ENCODE measurements around the gene NBPF3. TPM values are rescaled to one million over a fixed set of nuclear protein-coding genes. Genes with fewer than 3 reads are reported as not detected.
"Not testable (repeated sequence)": the region's sequence is repeated elsewhere in the genome, so short reads cannot be mapped to it uniquely, and the experiment has no call there.

The NBPF3 gene
- total and polyA plus RNA-seq, 2 donors (not counting 3 experiments of a cell fraction or from before 2014, with no cell fraction given) = 3.3 to 6.5 TPM

- no peak overlapping the region for H2AFZ ChIP-seq (ENCODE audit: low read depth, low read length)
- no peaks in the 10 kb centered on the region for H3K9me1 ChIP-seq (replicated peaks; ENCODE audit: control insufficient read depth, extremely low read depth, insufficient read depth, low read length)
- no TSS peak for BruUV-seq (replicated peaks)
- H4K20me1 ChIP-seq (replicated peaks; ENCODE audit: control insufficient read depth, extremely low read depth, insufficient read depth, low read length) = no peaks in the 10 kb centered on the region
- ChIA-PET POLR2A (no interaction called here), CTCF (interaction anchor here (0.7 to 1.3 kb wide), 2 partner anchors 36 to 129 kb away, joined by 3 read pairs; no protein-coding TSS in a partner anchor)
- dilution Hi-C loops (cut with MboI; ENCODE audit: extremely low pct_ligation_motif_present, low sequenced_read_pairs) (no loop called here), intact Hi-C loops (cut with micrococcal nuclease) (no loop called here)
- no peaks in the 10 kb centered on the region for H3K4me1 ChIP-seq (ENCODE audit: control insufficient read depth, extremely low read depth, insufficient read depth, low read length)
- DNase-seq (ENCODE audit: low read depth, low spot score) (no peak), FAIRE-seq (no peak)
- peaks cover 3 to 17% of the 10 kb centered on the region in 2 experiments for H3K27me3 ChIP-seq (ENCODE audit: control insufficient read depth in 2 of 2, insufficient read depth in 2 of 2, low read length in 2 of 2)
- no peak overlapping the region for H3K27ac ChIP-seq (ENCODE audit: insufficient read depth, low read depth, low read length)
- no peak for TF ChIP-seq JUN (IDR thresholded peaks at IDR 0.05; ENCODE audit: borderline replicate concordance, insufficient read depth, insufficient read length, low read depth)
- TF ChIP-seq MYC (IDR thresholded peaks at IDR 0.05; ENCODE audit: low read depth, low read length) = no peak
- TF ChIP-seq POLR2A (IDR thresholded peaks at IDR 0.05; ENCODE audit: low read depth, low read length) = no peak
- no peak for TF ChIP-seq FOS (IDR thresholded peaks at IDR 0.05; ENCODE audit: borderline replicate concordance, insufficient read depth, low read length)
- TF ChIP-seq POLR2AphosphoS5 (IDR thresholded peaks at IDR 0.05; ENCODE audit: insufficient read depth, low read depth, low read length) = no peak
- no peak for TF ChIP-seq MAX (IDR thresholded peaks at IDR 0.05; ENCODE audit: insufficient read depth, insufficient read length)
- no peak for TF ChIP-seq GATA2 (IDR thresholded peaks at IDR 0.05; ENCODE audit: insufficient read depth, insufficient read length, low read depth, low read length)
- no peak for TF ChIP-seq CTCF (IDR thresholded peaks at IDR 0.05; ENCODE audit: extremely low read depth in 1 of 2, insufficient read depth in 1 of 2, low read depth in 1 of 2, low read length in 2 of 2)
- TF ChIP-seq EZH2 (IDR thresholded peaks at IDR 0.05; ENCODE audit: borderline replicate concordance, low read depth, low read length, severe bottlenecking) = no peak
- H3K9ac ChIP-seq (replicated peaks; ENCODE audit: extremely low read depth, insufficient read depth, low read length) = no peak overlapping the region
- no peaks in the 10 kb centered on the region for H3K79me2 ChIP-seq (ENCODE audit: control insufficient read depth, insufficient read depth, low read length)
- H3K4me3 ChIP-seq (replicated peaks in 1 of 3; ENCODE audit: insufficient read depth in 1 of 3, low read depth in 1 of 3, low read length in 3 of 3) = no peak overlapping the region
- H3K4me2 ChIP-seq (ENCODE audit: insufficient read depth, low read length) = no peak overlapping the region
- no peaks in the 10 kb centered on the region for H3K36me3 ChIP-seq (ENCODE audit: control insufficient read depth in 2 of 2, extremely low read depth in 1 of 2, insufficient read depth in 2 of 2, low read length in 2 of 2)
- no peaks in the 10 kb centered on the region for H3K9me3 ChIP-seq (replicated peaks; ENCODE audit: control insufficient read depth, insufficient read depth, low read length)
Measured at GRCh38 chr1:21406659-21407058, 33.3 kb upstream of the NBPF3 start.

GRCh38 chr1:21409897-21410296 is 30.0 kb upstream of the NBPF3 start:
- POLR2A ChIA-PET; intact Hi-C loops (cut with micrococcal nuclease); H3K4me1 ChIP-seq (ENCODE audit: control insufficient read depth, extremely low read depth, insufficient read depth, low read length); H3K36me3 ChIP-seq (ENCODE audit: control insufficient read depth in 2 of 2, extremely low read depth in 1 of 2, insufficient read depth in 2 of 2, low read length in 2 of 2); FAIRE-seq; H3K9ac ChIP-seq (replicated peaks; ENCODE audit: extremely low read depth, insufficient read depth, low read length); H3K9me3 ChIP-seq (replicated peaks; ENCODE audit: control insufficient read depth, insufficient read depth, low read length); BruUV-seq (replicated peaks); CTCF ChIA-PET; H3K9me1 ChIP-seq (replicated peaks; ENCODE audit: control insufficient read depth, extremely low read depth, insufficient read depth, low read length); H2AFZ ChIP-seq (ENCODE audit: low read depth, low read length); H3K27ac ChIP-seq (ENCODE audit: insufficient read depth, low read depth, low read length); H3K4me3 ChIP-seq (replicated peaks in 1 of 3; ENCODE audit: insufficient read depth in 1 of 3, low read depth in 1 of 3, low read length in 3 of 3); DNase-seq (ENCODE audit: low read depth, low spot score); H4K20me1 ChIP-seq (replicated peaks; ENCODE audit: control insufficient read depth, extremely low read depth, insufficient read depth, low read length); dilution Hi-C loops (cut with MboI; ENCODE audit: extremely low pct_ligation_motif_present, low sequenced_read_pairs); H3K79me2 ChIP-seq (ENCODE audit: control insufficient read depth, insufficient read depth, low read length); H3K4me2 ChIP-seq (ENCODE audit: insufficient read depth, low read length): not testable (repeated sequence)
- H3K27me3 ChIP-seq (ENCODE audit: control insufficient read depth in 2 of 2, insufficient read depth in 2 of 2, low read length in 2 of 2) = peaks cover 9 to 13% of the 10 kb centered on the region in 2 experiments
